ENCODE results near the gene CBFB.

The CBFB gene

DNA sequence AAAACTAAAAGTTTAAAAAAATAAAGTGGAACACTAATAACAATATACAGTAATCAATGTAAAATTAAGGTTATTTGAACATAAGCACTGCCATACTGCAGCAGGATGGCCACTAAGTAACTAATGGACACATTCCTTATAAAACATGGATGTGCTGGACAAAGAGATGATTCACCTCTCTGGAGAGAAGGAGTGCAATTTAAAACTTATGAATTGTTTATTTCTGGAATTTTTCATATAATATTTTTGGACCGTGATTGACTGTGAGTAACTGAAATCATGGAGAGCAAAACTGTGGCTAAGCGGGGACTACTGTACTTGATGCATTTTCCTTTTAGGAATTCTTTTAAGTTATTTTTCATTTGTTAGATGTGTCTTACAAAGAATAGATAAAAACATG lies 21.8 kb downstream of the CBFB start:
- no peak for DNase-seq

DNA sequence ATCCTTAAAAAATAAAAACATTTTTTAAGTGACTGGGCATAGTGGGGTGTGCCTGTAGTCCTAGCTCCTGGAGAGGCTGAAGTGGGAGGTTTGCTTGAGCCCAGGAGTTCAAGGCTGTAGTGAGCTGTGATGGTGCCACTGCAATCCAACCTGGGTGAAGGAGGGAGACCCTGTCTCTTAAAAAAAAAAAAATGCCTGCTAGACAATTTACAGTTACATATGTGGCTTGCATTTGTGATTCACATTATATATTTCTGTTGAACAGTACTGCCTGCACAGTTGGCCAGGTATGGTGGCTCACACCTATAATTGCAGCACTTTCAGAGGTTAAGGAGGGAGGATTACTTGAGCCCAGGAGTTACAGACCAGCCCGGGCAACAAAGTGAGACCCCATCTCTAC lies 23.4 kb downstream of the CBFB start:
- no peak for DNase-seq

GRCh38 chr16:67053767-67054334 lies 24.9 kb downstream of the CBFB start:
- no peak for DNase-seq

GRCh38 chr16:67054901-67055300 lies 26.0 kb downstream of the CBFB start:
- no peak for DNase-seq

GRCh38 chr16:67055712-67056487 lies 27.0 kb downstream of the CBFB start:
- DNase-seq, result no peak

DNA sequence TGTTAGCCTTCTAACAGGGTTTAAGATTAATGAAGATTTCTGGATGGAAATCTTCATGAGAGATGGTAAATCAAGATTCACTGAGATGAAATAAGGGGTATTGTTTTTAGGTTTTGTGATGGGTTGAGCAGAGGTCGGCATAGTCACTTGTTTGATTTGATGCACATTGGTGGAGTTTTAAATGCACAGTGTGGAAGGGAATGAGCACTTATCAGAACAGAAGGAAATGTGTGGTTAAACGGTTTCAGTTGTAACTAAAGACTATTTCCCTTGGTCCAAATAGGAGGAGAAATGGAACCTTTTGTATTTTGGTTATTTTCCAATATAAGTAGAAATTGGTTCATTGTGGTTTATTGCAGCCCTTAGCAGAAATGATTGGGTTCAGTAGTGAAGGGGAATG lies 34.1 kb downstream of the CBFB start:
- no peak for DNase-seq

DNA sequence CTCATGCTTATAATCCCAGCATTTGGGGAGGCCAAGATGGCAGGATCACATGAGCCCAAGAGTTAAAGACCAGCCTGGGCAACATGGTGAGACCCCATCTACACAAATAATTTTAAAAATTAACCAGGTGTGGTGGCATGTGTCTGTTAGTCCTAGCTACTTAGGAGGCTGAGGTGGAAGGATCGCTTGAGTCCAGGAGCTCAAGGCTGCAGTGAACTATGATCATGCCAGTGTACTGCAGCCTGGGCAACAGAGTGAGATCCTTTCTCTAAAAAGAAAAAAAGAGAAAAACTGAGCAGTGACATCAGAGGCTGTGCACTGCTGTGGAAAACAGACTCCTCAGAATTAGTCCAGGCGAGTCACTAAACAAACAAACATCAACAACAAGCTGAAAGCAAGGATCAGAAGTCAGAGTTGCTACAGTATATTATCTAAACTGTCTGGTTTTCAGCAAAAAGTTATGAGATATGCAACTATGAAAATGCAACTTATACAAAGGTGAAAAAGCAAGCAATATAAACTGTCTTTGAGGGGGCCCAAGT lies 39.3 kb downstream of the CBFB start:
- DNase-seq, result no peak

DNA sequence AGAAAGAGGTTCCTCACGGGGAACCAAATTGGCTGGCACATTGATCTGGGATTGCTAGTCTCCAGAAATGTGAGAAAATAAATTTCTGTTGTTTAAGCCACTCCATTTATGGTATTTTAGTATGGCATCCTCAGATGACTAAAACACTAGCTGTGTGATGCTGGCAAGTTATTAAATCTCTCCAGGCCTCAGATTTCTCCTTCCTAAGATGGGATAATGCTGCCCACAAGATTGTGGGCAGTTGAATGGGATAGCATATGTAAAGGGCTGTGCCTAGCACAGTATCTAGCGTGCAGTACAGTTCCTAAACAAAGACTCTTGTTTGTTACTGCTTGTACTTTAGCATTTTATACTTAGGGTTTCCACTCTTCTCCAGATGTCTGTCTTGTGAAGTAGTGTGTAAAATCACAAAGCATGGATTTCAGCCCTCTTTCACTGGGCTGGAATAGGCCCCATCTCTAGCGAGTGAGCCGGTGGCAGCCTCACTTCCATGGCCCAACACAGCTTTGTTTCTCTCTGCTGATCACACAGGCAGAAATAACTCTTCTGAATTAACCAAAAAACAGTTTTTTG lies 42.6 kb downstream of the CBFB start:
- no peak for DNase-seq

- DNase-seq, result no peak
Observed at GRCh38 chr16:67075331-67075730, 46.4 kb downstream of the CBFB start.

DNA sequence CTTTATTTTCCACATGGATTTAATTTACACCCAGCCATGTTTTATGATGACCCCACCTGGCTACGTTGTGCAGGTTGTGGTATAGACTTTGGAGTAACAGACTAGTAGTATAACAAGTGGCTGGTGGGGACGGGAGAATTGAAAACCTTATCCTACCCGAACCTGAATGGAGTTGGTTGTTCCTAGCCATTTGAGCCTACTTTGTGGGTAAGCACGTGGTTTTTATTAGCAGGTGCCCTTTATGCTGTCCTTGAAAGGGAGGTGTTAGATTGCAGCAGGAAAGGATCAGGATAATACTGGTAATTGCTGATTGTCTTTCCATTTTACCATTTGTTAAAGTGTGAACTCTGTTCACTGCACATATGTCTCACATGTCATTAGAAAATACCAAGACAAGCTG lies 48.9 kb downstream of the CBFB start:
- no peak for DNase-seq

DNA sequence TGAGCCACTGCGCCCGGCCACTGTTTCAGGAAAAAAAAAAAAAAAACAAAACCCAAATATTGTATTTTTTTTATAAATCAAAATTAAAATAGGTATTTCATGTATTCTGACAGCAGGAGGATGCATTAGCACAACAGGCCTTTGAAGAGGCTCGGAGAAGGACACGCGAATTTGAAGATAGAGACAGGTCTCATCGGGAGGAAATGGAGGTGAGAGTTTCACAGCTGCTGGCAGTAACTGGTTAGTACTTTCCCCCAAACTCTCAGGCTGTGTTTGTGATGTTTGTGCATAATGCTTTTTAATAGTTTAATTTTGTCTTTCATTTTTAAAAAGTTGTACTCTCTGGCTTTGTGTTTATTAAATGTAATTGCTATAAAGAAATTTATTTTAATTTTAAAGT lies 53.2 kb downstream of the CBFB start:
- no peak for DNase-seq

- DNase-seq, result no peak
Observed at GRCh38 chr16:67082891-67083290, 53.9 kb downstream of the CBFB start.

GRCh38 chr16:67084345-67085028 lies 55.5 kb downstream of the CBFB start:
- DNase-seq, result no peak

DNA sequence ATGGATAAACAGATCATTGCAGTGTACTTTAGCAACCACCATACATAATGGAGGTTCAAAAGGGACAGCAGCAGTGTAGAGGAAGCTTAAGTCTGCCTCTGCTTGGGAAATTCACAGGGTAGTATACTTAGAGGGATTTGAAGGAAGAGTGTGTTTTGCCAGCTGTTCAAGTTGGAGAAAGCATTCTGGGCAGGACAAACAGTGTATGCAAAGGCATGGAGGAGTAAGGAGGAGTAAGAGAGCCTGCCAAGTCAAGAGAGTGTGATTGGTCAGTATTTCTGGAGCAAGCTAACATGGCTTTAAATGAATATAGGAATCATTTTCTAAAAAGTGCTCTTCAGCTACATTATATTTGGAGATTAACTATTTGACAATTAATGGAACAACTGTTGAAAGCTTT lies 57.9 kb downstream of the CBFB start:
- no peak for DNase-seq

- no peak for DNase-seq
Observed at GRCh38 chr16:67087291-67087690, 58.3 kb downstream of the CBFB start.

DNA sequence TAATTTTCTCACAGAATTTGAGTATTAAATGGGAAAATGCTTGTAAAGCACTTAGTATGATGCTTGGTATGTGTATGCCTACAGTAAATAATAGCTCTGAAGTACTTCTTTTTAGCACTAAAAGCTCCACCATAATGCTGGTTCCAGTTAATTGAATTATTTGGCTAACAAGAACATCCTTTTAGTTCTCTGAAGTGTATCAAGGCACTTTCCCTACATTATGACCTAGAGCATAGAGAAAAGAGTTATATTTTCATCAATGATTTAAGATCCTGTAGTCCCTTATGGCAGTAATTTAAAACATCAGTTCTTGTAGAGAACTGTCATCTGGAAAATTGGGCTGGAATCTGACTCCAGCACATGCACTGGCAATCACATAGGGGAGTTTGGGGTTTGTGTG lies 58.9 kb downstream of the CBFB start:
- no peak for DNase-seq

GRCh38 chr16:67088551-67088950 lies 59.6 kb downstream of the CBFB start:
- no peak for DNase-seq

DNA sequence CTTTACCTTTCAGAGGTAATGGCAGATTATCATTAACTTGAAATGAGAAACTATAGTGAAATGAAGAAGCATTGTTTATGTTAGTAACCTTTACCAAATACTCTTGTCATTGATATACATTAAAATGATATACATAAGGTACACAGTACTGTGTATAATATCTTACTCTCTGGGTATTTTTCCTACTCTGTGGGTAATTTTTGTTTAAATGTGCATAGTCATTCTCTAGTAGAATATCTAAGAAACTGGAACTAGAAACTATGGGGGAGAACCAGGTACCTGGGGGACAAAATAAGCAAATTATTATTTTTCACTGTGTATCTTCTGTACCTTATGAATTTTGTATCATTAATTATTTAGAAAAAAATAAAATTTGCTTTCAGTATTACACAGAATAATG lies 60.2 kb downstream of the CBFB start:
- no peak for DNase-seq

GRCh38 chr16:67091906-67092566 lies 63.1 kb downstream of the CBFB start:
- DNase-seq, result no peak

GRCh38 chr16:67093098-67093726 lies 64.3 kb downstream of the CBFB start:
- no peak for DNase-seq

DNA sequence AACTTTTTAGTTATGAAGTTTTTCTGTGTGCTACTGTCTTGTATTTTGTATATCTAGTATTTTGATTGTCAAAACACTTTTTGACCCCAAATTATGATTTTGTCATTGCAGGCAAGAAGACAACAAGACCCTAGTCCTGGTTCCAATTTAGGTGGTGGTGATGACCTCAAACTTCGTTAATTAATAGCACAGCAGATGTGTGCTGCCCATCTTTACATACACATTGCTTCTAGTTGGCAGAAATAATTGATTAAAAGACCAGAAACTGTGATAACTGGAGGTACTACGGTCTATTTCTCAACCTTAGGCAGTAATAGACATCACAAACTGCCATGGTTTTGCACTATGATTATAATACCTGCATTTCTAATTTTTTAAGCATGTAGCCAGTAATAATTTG lies 69.7 kb downstream of the CBFB start:
- DNase-seq, result no peak

- no peak for DNase-seq
Observed at GRCh38 chr16:67100569-67101310, 71.8 kb downstream of the CBFB start.

Measured in activated CD8-positive, alpha-beta memory T cell treated with anti-CD3 and anti-CD28 coated beads for 24 hours (primary cell).